NCI-H1092 treated with DMSO at 0.1 percent for 48 hours (cell line): Measurements from ENCODE around the gene ATAD2B.
"Not testable (repeated sequence)": the region's sequence is repeated elsewhere in the genome, so short reads cannot be mapped to it uniquely, and the experiment has no call there.

Experiments
- DNase-seq: peaks from one replicate; lab custom pipeline; 2025; lab: John Stamatoyannopoulos, UW

Gene ATAD2B

DNA sequence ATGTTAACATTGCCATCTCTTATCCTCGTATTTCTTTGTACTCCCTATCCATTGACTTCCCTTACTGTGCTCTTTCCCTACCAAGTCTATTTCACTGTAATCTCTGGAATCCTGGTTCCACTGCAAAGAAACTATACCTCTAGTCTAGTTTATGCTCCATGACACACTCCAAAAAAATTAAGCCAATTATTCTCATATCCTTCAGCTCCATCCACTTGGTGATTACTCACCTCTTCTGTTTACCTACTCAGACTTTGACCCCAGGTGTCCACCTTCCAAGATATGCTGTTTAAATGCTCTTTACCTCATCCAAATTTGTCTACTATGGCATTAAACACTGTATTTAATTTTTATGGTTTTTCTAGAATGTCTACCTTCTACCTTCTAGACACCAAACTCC is 137.9 kb downstream of the ATAD2B start:
- DNase-seq = no peak

DNA sequence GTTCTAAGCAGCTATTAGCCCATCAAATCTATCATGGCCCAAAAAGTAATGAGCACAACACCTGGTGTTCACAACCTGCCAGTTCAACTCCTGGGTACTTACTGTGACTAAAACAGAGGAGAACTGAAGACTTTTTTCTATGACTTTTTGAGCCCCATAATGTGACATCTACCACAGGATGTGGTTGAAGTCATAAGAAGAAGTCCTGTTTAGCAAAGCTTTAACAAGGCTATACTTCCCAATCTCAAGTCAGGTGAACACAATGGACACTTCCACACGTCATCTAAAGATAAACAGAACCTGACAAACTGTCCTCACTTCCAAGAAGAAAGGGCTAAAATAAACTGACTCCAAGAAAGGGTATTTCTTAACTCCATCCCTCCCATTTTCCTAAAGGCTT is 138.8 kb downstream of the ATAD2B start:
- no peak for DNase-seq

DNA sequence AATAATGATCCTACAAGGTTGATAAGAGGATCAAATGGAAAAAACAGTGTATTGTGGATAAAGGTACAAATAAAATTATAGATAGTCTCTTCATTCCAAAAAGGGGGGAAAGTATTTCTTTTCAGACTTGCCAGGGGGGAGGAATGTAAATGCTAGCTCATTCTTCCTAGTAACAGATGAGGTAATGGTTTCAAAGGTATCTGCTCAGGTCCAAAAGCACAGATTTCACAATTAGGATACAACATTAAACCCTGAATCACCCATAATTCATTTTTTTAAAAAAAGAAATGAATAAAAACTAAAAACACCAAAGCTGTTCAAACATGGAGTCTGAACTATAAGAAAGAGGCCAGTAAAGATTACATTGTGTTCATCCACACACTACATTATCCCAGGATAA is 142.0 kb downstream of the ATAD2B start:
- DNase-seq = no peak

DNA sequence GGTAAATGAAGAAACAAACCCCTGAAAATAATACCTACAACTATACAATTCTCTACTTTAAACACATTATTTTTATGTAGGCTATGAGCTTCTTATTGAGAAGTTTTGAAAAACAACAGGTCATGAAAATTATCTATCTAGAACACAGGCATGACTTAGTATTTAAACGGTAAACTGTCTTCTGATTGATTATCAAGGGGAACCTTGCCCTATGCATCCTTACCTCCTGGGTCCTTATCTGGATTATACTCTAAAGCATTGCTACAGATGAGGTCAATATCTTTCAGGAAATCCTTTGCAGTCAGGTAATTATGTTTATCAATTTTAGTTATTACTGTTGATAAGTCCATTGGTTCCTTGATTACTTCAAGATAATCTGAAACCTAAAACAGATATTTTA is 144.3 kb downstream of the ATAD2B start:
- DNase-seq = no peak

DNA sequence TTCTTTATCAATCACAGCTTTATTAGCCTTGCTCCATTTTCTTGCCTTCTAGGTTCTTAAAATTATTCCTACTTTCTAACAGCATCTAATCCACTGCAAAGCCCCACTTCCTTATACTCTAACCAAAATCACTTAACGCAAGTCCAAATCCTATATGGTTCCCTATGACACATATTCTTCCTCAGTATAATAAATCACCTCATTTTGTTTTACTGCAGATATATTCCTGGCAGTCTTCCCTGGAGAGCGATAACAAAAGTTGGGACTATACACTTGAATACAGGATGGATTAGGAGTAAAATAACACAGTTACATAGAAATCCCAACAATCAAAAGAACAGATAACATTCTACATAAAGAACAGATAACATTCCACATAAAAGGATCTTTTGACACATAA is 144.8 kb downstream of the ATAD2B start:
- DNase-seq = no peak

DNA sequence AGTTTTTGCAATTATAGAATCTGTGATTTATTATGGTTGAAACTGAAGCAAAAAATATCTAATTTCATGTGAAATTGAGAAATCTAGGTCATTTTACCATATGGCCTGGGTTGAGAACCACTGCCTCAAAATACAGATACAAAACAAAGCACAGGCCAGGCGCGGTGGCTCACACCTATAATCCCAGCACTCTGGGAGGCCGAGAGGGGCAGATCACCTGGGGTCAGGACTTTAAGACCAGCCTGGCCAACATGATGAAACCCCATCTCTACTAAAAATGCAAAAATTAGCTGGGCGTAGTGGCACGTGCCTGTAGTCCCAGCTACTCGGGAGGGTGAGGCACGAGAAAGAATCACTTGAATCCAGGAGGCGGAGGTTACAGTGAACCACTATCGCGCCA is 146.5 kb downstream of the ATAD2B start:
- not testable (repeated sequence) for DNase-seq

DNA sequence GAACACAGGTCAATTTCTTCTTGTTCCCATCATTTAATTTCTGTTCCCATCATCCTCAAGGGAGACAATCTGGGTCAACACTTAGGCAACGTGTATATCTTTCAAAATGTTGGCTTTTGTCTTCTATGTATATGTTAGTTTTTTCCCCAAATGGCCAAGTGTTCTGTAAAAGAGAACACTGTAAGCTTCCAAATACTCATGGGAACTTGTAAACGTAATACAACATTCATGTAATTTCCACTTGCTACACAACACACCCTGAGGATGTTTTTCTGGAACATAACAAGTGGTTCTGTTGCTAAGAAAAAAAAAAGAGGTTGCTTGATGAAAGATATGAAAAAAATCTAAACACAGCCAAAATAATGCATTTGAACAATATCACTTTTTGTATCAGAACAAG is 149.1 kb downstream of the ATAD2B start:
- DNase-seq = no peak

DNA sequence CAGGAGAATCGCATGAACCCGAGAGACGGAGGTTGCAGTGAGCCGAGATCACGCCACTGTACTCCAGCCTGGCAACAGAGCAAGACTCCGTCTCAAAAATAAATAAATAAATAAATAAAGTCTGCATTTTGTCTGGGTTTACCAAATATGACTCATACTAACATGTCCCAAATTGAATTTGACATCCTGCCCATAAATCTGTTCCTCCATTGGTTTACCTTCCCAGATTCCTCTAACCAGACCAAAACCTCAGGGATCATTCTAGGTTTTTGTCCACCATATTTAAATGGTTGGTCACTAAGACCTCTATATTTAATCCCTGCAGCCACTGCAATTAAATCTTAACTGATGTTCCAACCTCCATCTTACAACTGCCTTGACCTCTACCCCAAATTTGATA is 150.9 kb downstream of the ATAD2B start:
- no peak for DNase-seq

DNA sequence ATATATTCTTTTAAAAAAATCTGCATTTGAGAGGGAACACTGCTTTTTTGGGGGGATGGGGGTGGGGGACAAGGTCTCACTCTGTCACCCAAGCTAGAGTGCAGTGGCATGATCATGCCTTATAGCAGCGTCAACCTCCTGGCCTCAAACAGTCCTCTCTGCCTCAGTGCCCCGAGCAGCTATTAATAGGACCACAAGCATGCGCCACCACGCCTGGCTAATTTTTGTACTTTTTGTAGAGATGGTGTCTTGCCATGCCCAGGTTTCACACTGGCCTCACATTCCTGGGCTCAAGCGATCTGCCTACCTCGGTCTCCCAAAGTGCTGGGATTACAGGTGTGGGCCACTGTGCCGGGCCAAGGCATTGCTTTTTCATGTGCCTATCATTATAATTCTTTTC is 154.2 kb downstream of the ATAD2B start:
- no peak for DNase-seq

DNA sequence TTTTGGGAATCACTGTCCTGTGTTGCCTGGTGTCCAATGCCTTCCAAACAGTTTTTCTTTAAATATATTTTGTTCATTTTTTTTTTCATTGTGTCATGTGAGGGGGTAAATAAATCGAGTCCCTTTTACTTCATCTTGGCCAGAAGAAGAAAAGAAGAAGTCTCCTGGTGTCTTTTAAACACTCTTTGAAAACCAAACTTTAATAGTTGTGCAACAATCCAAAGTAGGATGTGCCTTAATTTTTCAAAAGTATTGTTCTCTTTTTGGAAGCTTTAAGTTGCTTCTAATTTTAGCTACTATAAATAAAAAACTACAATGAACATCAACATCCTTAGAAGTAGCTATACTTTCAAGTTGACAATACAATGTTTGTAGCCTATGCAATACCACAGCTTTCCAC is 154.9 kb downstream of the ATAD2B start:
- DNase-seq = no peak

DNA sequence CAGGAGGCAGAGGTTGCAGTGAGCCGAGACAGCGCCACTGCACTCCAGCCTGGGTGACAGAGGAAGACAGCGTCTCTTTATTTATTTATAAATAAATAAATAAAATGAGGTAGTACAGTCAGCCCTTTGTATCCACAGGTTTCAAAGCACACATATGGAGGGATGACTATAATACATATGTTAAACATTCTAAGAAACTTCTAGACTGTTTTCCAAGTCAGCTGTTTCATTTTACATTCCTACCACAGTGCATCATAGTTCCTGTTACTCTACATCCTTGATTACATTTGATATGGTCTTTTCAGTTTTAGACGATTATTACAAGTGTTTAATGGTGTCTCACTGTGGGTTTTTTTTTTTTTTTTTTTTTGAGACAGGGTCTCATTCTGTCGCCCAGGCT is 157.6 kb downstream of the ATAD2B start:
- no peak for DNase-seq

DNA sequence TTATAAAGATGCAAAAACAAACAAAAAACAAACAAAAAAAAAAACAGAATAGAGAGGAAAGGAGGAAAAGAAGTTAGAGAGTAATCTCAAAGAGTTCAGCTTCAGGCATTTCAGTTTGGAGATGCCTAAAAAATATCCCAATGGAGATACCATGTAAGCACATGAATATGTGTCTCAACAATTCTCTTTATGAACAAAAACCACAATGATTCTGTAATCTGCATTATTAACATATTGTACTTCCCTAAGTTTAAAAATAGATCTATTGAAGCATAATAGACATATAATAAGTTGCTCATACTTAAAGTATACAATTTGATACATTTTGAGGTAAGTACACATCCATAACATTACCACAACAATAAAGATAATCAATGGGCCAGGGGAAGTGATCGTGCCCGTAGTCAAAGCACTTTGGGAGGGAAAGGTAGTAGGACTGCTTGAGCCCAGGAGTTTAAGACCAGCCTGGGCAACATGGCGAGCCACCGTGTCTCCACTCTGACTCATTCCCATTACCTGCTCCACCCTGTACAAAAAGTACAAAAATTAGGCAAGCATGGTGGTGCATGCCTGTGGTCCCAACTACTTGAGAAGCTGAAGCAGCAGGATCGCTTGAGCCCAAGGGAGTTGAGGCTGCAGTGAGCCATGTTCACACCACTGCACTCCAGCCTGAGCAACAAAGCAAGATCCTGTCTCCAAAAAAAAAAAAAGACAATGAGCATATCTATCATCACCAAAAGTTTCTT is 158.9 kb downstream of the ATAD2B start:
- DNase-seq = no peak

DNA sequence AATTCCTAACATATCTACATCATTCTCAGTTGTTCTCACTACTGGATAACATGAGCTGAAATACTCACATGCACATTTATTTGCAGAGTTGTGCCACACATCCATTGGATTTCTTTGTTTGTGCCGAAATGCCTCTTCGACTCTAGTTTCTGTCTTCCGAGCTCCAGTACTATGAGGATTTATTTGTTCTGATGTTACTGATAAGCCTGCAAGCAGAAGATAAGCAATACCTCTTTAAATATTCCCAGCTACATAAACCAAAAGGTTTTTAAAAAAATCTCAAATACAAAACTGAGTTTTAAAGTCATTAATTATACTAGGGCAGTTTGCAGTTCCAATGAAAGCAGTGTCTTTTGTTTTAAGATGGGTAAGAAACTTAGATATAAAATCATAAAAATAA is 164.8 kb downstream of the ATAD2B start:
- DNase-seq = no peak

DNA sequence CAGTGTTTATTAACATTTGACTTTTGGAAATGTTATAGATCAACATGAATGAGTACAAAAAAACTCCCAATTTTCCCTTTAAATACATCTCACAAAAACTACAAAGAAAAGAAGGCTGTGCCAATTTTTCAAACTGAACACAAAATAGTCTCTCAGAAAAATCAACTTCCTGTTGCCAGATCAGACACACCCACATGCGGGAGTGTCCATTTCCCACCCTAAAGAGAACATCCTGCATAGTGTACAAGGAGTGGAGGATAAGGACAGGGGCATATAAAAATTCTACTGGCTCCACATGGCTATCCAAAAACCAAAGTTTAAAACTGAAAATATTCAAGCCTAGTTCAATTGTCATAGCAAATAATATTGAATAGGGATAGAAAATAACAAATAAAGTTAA is 165.3 kb downstream of the ATAD2B start:
- DNase-seq = no peak

DNA sequence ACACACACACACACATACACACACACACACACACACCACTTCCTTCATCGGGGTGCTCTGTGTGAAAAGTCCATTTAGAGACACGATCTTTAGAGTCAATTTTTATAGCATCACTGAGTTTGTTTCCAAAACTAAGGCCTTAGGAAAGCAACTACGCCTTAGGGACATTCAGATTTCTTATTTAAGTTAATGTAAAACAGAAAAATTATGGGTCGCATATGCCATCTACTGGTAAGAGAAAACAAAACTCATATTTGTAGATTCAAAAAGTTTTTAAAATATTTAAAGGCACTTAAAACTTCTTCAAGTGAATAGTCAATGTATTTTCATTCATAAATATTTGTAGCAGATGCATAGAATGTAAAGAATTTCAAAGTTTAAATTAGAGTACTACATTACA is 166.2 kb downstream of the ATAD2B start:
- DNase-seq = no peak

DNA sequence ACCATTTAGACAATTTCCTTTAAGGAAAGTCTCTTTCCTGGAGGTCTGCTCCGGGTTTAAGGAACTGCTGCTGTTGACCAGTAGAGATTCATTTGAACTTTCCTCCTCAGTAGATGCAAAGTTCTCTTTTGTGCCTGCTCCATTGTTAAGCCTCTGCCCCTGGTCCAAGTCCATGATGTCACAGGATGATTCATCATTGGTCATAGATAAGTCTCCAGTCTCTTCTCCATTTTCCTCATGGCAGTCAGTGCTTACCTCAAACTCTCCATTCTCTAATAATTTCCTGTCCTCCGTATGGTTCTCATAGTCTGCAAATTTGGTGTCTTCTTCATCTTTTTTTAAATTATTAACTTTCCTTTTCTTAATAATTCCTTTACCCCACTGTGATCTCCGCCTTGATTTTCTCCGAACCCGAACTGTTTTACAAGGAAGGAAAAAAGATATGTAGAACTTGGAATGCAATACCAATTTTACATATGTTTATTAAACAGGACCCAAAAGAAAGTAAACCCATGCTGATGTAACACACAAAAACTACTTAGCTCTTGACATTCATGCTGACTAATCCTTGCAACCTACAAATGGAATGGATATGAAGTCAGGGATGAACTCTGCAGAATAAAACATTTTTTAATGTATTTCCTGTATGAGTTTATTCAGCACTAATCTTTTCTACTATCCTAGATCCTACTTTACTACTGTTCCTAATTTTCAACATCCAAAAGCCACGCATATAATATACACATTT is 169.1 kb downstream of the ATAD2B start:
- DNase-seq = no peak

DNA sequence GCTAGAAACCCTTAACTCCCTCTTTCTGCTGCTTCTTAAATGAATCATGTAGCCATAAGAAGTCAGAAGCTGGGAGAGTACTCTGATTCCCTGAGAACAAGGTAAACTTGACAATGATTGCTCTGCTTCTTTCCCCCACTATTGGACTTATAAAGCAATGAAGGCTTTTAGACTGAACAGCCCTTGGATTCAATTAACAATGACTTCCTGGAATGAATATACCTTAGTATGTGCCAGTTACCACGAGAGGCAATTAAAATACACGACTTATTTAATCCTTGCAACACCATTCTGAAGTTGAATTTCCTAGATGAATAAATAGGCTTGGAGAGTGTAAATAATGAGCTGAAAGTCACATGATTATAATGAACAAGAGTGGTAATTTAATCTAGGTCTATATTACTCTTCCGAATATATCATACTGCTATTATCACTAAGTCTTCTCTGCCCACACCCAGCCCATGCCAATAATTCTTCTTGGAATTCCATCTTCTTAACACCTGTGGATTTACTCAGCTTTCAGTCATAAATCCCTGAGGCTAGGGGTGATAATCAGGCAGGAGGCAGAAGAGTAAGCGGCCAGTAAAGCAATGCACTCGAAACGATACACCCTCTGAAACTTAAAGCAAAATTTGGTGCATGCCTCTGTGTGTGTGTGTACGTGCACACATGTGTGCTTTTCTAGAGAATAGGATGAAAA is 170.2 kb downstream of the ATAD2B start:
- no peak for DNase-seq

DNA sequence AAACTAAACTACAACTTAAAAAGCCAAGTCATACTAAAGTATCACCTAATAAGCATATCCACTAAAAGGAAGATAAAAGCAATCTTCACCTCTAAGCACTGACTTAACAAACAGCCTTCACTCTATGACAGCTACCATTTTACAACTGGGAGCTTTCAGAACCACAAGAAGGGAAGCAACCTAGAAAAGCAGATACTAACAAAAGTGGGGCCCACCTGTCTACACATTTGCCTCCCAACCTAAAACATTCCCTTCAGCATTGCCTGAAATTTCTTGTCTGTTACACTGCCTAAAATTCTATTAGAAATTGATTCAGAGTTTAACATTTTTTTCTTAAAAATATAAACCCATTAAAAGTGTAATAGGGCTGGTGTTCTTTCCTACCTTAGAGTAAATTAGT is 172.0 kb downstream of the ATAD2B start:
- no peak for DNase-seq

DNA sequence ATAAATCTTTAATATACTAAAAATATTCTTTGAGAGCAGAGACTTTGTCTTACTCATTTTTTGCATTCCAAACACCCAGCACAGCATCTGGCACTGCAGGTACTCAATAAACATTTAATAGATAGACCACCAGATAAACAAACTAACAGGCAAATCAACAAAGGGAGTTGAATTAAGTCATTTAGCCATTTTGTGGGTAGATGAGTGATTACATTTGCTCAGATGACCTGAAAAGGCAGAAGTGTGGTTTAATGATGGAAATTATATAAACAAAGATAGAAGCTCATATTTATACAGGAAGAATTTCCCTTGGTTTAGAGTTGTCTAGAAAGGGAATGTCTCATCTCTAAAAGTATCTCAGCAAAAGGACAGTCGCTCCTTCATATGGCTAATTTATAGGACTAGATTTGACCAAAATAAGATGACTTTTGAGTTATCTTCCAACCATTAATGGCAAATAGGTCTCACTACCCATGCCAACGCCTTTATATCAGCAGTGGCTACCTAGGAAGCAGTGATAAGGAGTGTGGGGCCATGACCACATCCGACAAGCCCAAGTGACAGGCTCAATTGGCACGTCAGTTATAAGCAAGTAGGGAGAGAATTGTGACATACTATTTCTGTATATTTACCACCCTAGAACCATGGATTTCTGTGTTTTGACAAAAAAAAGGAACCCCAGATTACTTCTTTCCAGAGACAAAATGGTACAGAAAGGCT is 173.5 kb downstream of the ATAD2B start:
- no peak for DNase-seq

DNA sequence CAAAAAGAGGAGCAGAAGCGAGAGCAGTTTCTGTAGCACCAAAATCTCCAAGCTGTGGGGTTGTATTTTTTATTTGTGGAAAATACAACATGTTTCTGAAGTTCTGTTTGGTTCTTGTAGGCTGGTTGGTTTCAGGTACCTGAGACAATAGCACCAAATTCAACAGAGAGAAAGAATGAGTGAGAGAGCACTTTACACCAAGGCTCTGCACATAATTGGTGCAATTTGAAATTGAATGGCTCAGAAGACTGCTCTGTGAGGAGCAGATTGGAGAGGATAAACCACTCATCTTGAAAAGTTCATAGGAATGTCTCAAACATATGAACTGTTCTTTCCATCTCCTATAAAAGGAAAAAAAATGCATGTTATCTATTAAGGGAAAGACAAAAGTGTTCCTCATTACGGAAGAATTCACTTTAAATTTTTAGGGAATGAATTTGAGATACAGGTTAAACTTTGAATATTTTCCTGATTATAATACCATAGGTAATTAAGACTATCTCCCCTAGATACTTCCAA is 175.1 kb downstream of the ATAD2B start:
- DNase-seq = no peak

DNA sequence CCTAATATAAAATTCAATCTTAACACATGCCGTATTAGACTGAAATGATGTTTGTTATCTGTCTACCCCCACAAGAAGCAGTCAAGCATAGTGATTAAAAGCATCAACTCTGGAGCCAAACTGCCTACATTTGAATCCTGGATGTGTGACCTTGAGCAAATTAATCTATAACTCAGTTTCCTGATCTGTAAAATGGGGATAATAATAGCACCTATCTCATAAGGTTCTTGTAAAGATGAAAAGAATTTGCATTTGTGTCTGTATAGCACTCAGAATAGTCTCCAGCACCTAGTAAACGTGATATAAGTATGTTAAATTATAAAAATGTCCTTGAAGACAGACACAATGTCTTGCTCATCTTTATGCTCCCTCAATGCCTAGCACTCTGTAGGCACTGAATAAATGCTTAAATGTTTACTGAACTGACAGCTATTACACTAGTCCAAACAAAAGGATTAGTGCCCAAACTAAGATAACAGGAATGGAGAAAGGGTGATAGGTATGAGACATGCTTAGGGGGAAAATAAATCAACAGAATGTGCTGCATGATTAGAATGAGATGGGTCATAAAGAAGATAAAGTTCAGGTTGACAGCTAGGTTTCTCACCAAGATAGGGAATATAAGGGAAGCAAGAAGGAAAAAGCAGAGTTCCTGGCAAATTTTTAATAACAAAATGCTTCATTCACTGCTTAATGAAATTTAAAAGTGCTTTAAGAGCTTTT is 180.6 kb downstream of the ATAD2B start:
- no peak for DNase-seq

DNA sequence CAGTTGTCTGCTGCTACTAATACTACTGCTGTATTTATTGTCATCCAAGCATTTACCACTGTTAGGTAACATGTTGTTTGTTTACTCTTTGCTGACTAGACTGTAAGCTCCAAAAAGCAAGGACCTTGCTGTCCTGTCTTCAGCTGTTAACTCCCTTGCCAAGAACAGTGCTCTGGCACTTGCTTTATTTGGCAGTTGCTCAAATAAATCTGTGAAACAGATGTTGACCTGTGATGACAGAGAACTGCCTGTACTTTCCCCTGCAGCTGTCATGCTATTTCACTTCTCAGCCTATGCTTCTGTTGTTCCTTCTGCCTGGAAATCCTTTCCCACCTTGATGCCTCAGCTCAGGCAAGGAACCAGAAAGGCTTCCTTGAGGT is 181.2 kb downstream of the ATAD2B start:
- DNase-seq = no peak
